GM21447 (cell line): ENCODE measurements around the gene YPEL1.
"Not testable (repeated sequence)": the region's sequence is repeated elsewhere in the genome, so short reads cannot be mapped to it uniquely, and the experiment has no call there.

ENCODE experiments used
- ATAC-seq: cut with Tn5 transposase; IDR thresholded peaks from one replicate; pipeline ENCODE4 v1.9.1; 2021; ENCODE audit not compliant: unreplicated experiment

The YPEL1 gene

DNA sequence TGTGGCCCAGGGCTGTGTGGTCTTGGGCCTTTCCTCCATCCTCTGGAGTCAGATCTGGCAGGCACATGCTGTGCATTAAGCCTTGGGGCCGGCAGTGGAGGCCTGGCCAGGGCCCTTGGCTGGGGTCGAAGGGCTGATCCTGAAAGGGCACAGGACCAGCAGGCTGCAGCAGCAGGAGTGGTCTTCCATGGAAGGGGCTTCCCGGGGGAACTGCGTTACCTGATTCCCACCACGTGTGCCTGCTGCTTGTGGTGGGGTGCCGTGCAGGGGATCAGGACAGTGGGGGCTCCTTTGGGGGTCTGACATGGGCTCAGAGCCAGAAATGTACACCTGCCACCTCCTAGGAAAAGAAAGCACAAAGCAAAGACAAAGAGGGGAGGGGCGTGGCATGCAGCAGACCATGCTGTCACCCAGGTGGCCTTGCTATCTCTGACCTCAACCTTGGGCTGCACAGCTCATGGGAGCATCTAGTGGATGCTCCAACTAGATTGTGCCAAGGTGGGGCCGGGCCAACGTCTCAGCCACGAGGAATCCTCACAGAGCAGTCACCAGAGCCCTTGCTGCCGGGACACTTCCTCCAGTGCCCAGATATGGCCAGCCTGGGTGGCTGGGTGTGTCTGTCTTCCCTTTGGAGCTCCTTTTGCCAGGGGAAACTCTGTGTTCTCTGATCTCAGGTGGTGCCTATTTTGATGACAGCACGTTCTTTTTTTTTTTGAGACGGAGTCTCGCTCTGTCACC, 17.9 kb upstream of the YPEL1 start:
- ATAC-seq: no peak

GRCh38 chr22:21752276-21752675, 16.7 kb upstream of the YPEL1 start:
- ATAC-seq: no peak

GRCh38 chr22:21745948-21746347, 10.4 kb upstream of the YPEL1 start:
- ATAC-seq: no peak

DNA sequence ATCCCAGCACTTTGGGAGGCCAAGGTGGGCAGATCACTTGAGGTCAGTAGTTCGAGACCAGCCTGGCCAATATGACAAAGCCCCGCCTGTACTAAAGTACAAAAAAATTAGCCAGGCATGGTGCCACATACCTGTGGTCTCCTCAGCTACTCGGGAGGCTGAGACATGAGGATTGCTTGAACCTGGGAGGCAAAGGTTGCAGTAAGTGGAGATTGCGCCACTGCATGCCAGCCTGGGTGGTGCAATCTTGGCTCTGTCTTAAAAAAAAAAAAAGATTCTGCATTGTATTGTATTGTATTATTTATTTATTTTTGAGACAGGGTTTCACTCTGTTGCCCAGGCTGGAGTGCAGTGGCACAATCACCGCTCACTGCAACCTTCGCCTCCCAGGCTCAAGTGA, 9.3 kb upstream of the YPEL1 start:
- not testable (repeated sequence) for ATAC-seq

DNA sequence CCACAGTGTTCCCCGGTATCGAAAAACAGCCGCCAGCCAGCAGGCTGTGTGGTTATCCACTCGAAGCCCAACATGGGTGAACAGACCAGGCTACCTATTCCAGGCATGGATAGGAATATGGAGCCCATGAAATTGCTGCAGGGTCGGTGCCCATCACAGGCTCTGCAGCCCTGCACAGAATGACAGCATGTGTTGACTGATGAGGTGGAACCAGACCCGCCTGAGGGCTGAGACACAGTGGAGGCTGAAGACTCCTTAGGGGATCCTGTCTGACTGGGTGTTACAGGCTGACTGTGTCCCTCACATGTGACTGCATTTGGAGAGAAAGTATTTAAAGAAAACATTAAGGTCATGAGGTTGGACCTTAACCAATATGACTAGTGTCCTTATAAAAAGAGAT, 6.2 kb upstream of the YPEL1 start:
- ATAC-seq: no peak

- ATAC-seq: no peak
Measured at GRCh38 chr22:21741059-21741458, 5.5 kb upstream of the YPEL1 start.

GRCh38 chr22:21739828-21740377, 4.3 kb upstream of the YPEL1 start:
- no peak for ATAC-seq

GRCh38 chr22:21738966-21739365, 3.4 kb upstream of the YPEL1 start:
- no peak for ATAC-seq

- no peak for ATAC-seq
Measured at GRCh38 chr22:21738081-21738480, 2.5 kb upstream of the YPEL1 start.

DNA sequence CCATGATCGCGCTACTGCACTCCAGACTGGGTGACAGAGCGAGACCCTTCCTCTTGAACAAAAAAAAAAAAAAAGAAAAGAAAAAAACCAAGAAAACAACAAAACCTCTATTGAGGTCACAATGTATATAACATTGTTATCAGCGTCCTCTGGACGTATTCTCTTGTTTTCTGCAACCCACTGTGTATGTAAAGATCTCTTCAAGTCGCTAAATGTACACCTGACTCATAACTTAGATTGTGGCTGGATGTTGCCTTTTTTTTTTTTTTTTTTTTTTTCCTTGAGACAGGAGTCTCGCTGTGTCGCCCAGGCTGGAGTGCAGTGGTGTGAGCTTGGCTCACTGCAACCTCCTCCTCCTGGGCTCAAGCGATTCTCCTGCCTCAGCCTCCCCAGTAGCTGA, 1.4 kb upstream of the YPEL1 start:
- ATAC-seq: no peak

DNA sequence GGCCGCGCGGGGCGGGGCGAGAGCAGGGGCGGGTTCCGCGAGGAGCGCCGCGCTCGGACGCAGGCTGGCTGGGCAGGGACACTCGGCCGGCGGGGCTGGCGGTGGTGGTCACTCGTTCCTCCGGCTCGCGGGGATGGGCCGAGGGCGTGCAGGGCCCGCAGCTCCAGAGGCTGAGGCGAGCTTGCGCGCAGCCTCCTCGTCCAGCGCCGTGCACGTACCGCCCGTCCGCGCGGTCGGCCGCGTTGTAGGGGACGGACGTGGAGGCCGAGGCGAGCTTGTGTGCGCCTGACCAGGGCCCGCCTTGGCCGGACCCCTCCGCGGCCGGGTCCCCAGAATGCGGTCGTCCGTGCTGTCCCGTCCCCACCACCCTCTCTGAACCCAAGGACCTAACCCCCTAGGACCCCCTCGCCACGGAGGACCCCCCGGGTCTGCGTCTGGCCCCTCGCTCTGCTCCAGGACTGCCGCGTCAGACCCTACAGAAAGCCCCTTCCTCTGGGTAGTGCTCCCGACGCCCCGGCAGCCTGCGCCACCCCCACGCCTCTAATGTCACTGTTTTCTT, 569 bp upstream of the YPEL1 start:
- ATAC-seq: no peak

DNA sequence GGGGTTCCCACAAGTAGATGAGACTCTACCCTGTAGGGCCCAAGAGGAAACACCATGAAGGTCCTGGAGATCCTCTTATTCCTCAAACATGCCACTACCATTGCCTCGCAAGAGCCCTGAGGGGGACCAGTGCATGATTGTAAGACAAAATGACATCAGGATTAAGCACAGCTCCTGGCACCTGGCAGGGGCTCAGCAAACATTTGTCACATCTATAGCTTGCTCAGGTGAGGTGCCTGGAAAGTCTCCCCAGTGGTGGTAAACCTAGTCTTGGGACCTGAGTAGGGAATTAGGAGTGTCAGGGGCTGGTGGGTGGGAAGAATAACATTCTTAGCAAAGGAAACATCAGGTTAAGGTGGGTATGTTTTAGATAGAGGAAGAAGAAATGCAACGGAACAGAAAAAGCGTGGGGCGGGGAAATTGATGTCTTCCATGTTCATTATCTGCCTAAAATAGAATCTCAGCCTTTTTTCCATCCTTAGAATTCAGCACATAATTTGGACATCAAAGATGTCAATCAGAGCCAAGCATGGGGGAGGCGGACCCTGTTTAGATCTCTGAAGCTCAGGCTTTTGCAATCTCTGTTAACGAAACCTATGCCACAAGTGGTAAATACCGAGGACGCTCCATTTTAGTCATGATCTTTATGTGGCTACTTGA, 924 bp downstream of the YPEL1 start:
- no peak for ATAC-seq

GRCh38 chr22:21731503-21731902, 4.1 kb downstream of the YPEL1 start:
- no peak for ATAC-seq

- ATAC-seq: no peak
Measured at GRCh38 chr22:21730535-21731308, 4.9 kb downstream of the YPEL1 start.

GRCh38 chr22:21729184-21729583, 6.4 kb downstream of the YPEL1 start:
- not testable (repeated sequence) for ATAC-seq

DNA sequence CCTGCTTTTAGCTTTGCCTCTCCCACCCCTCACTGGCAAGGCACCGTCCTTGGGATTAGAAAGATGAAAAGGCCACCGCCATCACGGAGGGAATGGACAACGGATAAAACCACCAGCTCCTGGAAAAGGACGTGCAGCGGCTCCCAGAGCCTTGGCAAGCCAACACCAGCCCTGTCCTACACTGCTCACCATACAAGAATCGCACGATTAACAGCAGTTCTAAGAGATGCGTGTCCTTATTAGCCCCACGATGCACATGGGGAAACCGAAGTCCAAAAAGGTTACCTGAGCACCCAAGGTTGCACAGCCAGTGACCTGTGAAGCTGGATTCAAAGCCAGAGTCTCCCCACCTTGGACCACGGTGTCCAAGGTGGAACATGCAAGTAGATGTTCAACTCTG, 7.3 kb downstream of the YPEL1 start:
- ATAC-seq: no peak

DNA sequence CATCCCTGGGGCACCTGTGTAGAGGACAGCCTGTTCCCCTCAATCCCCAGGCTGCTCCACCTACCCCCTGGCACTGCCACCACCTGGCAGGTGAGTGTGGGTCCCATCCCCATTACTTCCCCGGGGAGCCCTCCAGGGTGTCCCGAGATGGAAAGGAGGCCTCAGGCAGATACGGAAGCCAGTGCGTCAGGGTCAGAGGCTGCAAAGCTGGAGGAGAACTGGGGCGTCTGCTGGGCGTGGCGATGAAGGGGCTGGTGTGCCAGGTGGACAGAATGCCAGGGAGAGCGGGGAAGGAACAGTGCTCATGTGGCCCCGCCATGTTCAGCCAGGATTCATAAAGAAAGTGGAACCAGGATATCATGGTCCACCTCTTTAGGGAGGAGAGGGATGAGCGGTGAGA, 7.8 kb downstream of the YPEL1 start:
- no peak for ATAC-seq

DNA sequence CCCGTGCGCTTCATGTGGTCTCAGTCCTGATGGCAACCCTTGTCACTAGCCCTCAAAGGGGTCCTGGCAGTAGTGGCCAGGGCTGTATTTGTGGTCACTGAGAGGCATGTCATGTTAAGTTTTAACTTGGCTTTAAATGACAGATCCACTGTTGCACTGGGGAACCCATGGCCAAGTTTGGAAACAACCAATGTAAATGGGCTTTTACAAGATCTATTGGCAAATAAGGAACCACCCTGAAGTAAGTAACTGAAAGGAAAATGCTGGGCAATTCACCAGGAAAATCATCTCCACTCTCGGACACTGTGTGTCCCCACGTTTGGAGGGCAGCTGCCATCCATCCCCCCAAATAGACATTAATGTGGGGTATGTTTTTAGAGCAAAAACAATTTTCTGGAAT, 8.4 kb downstream of the YPEL1 start:
- no peak for ATAC-seq

- no peak for ATAC-seq
Measured at GRCh38 chr22:21726650-21727049, 8.9 kb downstream of the YPEL1 start.

DNA sequence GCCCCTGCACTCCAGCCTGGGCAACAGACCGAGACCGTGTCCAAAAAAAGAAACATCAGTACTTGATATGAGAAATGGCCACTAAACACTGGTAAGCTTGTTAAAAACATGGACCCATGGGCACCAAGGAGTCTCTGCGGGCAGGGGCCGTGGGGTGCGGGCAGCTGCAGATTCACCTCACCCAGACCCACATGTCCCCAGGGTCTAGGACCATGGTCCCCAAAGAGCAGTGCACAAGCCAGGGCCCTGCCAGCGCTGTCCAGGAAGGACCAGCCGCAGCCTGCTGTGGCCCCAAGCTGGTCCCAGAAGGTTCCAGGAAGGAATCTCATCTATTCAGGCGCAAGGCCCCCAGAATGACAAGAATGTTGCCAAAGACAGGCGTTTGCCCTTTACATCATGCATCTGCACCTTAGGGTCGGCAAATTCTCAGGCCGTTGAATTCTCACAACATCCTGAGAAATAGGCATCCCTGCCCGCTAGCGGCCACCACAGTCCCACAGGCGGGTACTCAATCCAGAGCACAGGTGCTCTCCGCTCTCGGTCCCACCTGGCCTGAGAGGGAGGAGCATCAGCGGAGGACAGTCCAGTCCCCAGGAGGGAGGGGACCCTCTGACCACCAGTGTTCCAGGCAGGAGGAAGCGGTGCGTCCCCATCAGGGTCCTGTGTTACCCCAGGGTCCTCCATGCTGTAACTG, 9.5 kb downstream of the YPEL1 start:
- no peak for ATAC-seq

- not testable (repeated sequence) for ATAC-seq
Measured at GRCh38 chr22:21724496-21724895, 11.1 kb downstream of the YPEL1 start.
